Measurements from ENCODE around the gene GRIA2.

- TF ChIP-seq POLR2AphosphoS5 (IDR thresholded peaks at IDR 0.05; ENCODE audit: low read depth, low read length) (no peak), SIN3A (IDR thresholded peaks at IDR 0.05; ENCODE audit: borderline replicate concordance, insufficient read depth, low read length) (no peak), TAF1 (IDR thresholded peaks at IDR 0.05; ENCODE audit: borderline replicate concordance, insufficient read depth, low read length) (no peak)
Measured at GRCh38 chr4:157280673-157281072, 60.1 kb downstream of the GRIA2 start.

Measured in PFSK-1 (cell line).